NCI-H526 (cell line): Measurements from ENCODE around the gene CCDC177.

Source experiments
- DNase-seq, 2 experiments: peaks; one replicate each; lab custom pipeline; 2025; lab: John Stamatoyannopoulos, UW

Gene CCDC177

DNA sequence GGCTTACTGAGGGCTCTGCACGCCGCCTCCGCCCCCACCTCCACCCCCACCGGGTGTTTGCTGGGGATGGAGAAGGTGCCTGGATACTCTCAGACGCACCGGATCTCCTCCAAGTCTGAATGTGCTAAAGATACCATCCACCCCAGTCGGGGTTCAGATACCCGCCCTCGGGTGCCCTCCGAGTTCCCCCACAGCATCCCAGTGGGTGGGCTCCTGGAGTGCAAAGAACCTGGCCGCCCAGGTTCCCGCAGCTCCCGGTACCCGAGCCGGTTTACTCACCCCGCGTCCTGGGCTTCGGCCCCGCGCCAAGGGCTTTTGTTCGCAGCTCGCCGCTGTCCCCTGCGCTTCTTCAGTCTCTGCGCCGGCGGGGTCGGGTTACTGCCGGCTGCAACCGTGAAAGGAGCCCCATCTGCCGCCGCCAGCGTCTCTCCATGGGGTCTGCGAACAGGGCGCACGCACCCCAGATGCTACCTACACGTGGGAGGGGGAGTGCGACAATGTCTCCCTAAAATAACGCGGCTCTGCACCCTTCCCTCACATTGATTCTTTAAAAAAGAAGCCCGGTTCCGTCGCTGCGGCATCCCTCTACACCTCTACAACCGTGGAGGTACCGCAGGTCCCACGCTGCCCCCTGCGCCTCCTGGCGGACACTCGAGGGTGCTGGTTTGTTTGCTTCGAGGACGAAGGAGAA is at the start of gene CCDC177:
CCDC177 (minus strand) TSS at position 609 of the 691 bp plus-strand sequence. CDS start 1,249 bp downstream, outside the sequence.
- peak; percentile 78 to 89 for DNase-seq

DNA sequence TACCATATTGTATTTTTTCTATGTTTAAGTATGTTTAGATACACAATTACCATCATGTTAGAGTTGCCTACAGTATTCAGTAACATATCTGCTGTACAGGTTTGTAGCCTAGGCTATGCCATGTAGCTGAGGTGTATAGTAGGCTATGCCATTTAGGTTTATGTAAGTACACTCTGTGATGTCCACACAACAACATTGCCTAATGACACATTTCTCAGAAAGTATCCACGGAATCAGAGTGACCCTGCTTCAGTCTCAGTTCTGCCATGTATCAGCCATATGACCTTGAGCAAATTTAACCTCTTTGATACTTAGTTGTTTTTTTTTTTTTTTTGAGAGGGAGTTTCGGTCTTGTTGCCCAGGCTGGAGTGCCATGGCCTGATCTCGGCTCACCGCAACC is 49.5 kb upstream of the CCDC177 start:
- DNase-seq = no peak

DNA sequence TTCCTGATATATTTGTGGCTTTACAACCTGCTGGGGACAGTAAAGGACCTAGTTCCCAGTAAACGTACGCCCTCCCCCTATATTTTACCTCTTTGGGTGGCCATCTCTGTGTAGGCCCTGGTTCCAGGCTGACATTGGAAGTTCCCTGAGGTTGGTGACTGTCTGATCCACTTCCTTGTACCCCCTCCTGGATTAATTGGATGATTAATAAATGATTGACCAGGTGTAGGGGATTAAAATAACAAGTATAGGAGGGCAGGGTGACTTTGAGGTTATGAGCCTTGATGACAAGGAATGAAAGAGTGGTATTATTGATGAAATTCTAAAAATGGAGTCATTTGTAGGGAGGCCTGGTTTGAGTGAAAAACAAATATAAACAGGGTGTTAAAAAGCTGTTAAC is 46.3 kb upstream of the CCDC177 start:
- DNase-seq = no peak

DNA sequence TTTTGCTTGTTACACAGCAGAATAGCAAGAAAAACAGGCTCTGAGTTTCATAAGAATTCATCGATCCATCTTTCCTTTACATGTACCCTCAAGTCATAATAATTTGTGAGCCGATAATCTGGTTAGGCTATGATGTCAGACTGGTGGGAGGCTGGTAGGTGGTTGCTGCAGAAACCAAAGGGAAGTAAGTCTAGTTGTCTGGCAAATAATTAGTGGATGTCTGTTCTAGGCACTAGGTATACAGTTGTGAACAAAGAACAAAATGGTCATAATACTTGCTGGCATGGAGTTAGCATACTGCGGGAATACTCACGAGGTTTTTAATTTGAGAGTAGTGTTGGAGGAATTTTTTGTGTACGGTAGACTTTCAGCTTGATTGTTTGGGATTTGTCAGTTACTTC is 45.5 kb upstream of the CCDC177 start:
- DNase-seq = no peak

DNA sequence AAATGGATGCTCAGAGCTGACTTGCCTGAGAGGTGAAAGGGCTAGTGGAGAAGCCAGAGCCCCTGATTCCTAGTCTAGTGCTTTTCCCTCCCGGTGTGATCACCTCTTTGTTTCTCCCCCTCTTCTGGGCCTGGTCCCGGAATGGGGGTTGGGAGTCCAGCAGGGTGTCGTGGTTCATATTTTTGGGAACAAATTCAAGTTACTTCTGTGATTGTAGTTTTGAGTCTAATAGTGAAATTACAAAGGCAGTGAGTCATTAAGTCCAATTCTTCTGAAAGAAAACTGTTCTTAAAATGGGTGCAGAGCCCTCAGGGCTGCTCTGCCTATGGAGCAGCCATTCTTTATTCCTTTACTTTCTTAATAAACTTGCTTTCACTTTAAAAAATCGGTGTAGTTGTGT is 44.3 kb upstream of the CCDC177 start:
- DNase-seq = no peak

DNA sequence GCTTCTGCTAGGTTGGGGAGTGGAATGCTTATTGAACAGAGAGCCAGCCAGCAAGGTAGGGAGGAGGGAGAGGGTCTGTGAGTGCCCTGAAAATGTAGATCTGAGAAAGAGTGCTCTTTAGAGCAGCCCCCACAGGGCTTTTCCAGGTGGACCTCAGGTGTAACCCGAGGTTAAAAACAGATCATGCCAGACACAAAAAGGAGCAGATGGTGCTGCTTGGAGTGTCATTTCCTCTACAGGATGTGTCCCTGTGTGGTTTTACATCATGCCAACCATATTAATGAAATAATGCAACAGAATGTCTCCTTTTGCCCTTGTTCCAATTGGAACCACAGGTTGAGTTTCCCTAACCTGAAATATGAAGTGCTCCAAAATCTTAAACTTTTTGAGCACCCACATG is 43.1 kb upstream of the CCDC177 start:
- DNase-seq = no peak

DNA sequence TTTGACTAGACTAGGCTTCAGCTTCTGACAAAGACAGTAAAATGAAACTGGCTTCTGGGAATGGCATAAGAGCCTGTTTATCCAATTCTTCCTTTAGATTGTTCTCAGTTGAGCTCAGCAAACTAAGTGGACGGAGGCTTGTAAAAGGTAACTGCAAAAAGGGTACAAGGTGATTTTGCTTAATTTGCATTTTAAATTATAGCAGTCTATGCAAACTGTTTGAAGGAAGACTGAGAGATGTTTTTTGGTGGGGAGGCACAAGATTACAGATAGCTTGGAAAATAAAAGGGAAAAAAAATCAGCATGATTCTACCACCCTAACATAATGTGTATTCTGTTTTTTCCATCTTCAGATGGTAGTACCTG is 41.7 kb upstream of the CCDC177 start:
- peak; percentile 19 to 66 for DNase-seq

DNA sequence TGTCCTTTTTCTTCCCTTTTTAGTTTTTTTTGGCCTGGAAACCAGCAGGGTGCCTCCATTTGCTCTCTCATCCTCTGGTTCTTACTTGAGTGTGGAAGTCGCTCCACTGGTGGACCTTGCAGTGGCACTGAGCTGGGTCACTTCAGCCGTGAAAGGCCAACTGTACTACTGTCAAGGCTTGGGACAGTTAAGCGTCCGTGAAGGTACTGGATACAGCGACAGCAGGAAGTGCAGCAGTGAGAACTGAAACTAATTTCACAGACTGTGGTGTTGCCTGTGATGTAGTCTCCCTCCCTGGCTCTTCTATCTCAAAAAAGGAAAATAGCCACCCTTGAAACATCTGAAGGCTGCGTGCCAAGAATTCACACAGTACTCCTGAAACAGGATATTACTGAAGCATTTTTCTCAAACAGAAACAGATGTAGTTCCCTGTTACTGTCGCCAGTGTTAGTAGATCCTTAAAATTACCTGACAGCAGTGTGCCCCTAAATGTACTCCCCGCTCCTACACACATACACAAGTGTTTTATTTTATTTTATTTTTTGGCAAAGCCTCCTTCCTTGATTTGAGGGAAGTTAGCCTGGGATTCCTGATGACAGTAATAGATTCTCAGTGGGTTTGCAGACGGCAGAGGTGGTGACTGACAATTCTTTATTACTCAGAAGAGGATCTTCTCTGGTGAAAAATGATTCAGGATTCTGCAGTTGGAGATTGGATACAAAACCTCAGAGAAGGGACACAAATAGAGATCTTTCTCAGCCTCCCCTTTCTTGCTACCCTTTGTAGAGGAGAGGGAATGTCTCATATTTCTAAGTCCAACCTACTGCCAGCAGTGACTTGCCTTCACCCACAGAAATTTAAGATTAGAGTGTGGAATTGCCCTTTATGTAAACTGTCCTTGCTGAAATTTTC is 41.1 kb upstream of the CCDC177 start:
- peak in 1 of 2 experiments; percentile 34 for DNase-seq

DNA sequence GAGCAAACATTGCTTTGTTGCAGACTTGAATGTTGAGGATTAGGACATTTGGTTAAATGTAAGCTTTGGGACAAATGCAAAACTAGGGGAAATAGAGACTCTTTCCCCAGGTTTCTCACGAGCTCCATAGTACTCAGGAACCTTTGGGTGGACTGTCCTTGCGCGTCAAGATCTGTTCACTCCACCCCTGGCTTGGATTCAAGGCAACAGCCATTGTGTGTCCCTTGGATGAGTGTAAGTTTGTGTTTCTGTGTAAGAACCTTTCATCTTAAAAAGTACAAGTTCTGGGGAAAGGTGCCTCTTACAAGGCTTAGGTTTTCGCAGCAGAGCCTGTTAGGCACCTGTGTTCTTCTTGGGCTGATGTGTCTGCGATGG is 40.4 kb upstream of the CCDC177 start:
- no peak for DNase-seq

DNA sequence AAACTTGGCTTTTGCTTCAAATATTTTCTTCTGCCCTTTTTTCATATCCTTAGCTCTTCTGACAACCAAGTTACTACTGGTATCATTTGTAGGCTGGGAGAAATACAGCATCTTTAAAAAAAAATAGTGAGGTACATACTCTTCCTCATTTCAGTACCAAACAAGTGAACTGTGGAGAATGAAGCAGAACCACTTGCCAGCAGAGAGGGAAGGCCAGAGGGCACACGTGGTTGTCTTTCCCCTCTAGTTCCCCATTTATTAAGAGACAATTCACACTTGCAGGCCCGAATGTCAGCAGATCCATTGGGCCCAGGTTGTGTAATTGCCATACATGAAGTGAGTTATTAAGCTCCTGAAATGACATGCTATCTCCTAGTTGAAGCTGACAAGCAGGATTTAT is 39.9 kb upstream of the CCDC177 start:
- no peak for DNase-seq

DNA sequence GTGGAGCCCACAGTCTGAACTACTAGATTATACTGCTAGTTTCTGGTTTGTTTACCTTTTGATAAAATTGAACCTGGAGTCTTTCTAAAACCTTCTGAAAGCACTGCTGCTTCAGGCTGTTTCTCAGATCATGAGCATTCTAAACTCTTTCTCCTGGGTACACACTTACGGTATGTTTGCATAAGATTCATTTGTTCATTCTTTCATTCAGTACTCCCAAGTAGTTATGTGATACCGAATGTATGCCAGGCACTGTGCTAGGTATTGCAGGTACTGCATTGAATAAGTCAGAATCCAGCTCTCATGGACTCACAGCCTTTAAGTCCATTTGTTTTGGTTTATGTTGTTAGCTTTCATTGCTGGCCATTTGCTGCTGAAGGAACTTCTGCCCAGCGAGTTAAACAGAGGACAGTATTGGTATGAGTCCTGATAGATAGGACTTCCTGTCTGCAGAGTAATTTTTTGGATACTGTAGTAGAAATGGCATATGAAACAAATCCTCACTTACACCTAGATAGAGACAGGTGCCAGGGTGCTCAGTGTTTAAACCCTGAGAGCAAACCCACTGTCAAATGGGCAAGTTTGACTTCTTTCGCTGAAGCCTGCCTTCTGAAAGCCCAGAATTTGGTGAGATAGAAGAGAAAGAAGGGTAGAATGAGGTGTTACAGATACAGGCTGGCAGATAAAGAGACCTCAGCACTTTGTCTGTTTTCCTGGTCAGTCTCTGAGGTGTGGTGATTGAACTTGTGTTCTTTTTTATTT is 38.8 kb upstream of the CCDC177 start:
- DNase-seq = no peak

DNA sequence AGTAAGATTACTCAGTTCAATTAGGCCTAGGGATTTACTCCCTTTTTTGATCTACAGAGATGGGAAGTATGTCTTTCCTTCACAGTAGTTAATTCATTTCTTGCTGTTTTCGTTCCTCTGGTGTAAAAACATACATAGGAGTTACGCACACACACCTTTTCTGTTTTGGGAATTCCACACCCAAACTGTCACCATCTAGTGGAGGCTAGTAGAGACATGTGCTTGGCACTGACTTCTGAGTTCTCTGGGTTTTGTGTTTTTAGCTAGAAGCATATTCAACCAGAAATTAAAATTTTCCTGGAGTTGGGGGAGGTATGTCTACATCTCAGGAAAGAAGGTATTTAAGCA is 38.1 kb upstream of the CCDC177 start:
- peak in 1 of 2 experiments; percentile 41 for DNase-seq

DNA sequence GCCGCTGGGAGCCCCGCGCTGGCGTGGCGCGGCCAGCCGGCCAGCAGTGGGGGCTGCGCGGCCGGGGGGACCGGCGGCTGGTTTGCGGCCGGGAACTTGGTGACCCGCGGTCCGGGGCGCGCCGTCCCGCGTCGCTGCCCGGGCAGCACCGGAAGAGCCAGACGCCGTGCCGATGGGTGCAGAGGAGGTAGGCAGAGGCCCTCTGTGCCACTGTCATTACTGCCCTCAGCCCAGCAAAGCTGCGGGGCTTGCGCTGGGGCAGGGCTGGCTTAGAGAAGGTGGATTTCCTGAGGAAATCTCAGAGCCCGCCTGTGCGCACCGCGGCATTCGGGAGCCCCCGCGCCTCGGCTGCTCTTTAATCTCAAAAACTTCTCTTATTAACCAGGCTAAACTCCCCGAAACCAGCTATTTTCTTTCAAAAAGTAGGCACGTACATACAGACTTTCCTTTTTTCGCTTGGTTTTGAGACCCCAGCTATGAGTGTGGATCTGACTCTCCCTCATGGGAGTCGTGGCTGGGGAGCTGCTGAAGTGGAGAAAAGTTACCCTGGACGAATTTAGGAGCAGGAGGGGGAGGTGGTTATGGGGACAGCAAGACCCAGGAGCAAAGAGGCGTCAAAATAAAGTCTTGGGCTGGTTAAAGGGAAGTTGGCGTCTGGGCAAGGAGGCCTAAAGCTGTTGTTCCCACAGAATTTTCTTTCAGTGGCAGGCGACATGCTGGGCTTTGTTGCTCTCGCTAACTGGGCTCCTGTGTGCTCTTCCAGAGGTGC is 37.5 kb upstream of the CCDC177 start:
- peak in 1 of 2 experiments; percentile 70 for DNase-seq

DNA sequence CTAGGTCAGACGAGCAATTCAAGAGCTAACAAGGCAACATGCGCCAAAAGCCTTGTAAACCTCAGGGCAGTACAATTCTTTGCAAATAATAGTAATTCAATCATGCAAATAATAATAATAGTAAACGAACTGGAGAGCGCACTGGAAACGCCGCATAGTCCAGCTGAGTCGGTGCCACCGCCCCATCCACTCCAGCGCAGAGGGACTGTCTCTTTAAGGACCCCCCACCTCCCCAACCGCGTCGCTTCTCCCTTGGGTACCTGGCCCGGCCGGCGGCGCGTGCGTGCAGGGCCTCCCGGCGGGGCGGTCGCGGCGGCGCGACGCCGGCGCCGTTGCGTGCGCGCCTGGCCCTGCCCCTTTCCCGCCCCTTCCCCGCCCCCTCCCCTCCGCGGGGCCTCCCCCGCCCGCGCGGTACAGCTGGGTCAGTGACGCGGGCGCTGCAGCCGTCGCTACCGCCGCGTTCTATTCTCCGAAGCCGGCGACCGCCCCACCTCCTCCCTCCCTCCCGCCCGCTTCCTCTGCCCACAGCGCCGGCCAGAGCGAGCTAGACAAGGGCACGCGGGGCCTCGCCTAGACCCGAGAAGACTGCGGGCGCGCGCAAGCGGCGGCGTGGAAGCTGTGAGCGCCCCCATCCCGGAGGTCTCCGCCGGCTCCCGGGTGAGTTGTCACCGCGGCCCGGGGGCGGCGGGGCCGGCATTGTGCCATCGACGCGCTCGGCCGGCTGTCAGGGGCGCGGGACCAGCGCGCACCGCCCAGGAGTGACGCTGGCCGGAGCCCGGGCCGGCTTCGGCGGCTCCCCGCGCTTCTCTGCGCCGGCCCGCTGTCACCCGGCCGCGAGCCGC is 36.7 kb upstream of the CCDC177 start, which contains the start of gene SUSD6:
SUSD6 (plus strand) TSS at position 425 of the 842 bp plus-strand sequence. CDS start 46,997 bp downstream, outside the sequence.
- peak; percentile 75 to 97 for DNase-seq

DNA sequence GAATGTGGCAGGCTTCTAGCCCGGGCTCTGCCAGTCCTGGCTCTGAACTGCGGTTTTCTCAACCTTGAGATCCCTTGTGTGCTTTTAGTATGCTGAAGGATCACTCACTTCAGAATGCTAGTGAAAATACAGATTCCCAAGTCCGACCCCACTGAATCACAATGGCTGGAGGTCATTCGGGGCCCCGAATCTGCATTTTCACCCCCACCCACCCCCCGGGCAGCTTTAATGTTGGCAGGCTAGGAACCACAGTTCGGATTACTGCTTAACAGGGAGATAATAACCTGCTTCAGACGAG is 36.2 kb upstream of the CCDC177 start:
- no peak for DNase-seq

DNA sequence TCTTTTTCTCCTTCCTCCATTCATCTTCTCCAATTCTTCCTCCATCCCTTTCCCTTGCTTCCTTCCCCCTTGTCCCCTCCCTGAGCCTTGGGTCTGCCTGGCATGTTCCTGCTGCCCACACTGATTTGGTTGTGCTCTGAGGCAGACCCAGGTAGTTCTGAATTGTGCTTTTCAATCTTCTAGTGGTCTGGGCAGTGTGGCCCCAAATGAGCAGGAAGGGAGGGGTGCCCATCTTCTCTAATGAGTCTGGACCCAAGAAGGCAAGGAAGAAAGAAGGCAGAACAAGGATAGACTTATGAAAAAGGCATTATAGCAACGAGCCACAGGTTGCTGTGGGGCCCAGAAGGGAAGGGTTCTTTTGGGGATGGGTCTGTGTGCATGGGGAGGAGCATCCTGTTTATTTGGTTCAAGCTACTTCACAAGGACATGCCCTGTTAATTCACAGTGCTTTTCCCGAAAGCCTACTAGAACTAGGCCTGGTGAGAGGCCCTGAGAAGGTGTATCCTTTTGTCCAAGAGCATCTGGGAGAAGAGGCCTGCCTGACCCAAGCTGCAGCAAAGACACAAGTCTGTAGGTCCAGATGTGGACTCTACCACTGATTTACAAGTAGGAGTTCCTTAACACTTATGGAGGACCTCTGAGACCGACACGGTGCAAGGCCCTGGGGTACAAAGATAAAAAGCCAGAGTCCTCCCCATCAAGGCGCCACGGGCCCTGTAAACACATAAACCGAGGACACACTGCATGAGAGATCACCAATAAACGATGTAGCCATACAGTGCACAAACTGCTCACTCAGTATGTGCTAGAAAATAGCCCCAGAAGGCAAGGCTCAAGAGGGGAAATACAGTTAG is 35.6 kb upstream of the CCDC177 start:
- DNase-seq = peak in 1 of 2 experiments; percentile 37

DNA sequence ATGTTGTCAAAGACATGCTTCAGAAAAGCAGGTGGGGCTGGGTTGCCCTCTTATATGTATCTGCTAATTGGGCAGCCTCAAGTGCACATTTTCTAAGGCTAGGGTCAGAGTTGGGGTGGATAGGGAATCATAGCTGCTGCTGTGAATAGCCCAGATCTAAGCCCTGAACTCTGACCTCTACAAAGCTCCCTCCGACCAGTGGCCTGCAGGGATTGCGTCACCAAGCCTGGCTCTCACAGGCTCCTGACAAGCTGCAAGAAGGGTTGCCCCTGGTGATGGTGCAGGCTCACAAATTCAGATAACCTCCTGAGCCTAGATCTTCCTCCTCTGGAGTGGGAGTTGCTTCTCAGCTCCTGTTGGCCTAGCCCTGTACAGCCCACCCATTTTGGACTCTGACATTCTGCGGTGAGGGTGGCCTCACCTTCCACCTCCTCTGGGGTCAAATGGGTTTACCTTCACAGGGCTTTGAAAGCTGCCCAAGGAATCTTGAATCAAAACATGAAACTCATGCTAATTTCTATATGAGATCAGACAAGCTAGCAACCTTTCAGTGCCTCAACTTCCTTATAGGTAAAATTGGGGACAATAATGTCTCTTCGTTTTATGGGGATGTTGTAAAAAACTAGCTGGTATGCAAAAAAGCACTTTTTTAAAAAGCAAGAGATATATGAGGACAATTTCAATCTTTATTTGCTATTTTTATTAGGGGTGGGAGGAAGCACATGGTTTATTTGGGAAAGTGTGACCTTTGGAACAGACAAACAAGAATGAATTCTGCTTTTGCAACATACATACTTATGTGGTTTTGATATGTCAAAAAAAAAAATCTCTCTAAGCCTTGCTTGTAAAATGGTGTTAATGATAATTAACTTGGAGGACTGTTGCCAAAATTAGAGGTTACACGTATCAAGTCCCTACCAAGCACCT is 31.9 kb upstream of the CCDC177 start:
- no peak for DNase-seq

DNA sequence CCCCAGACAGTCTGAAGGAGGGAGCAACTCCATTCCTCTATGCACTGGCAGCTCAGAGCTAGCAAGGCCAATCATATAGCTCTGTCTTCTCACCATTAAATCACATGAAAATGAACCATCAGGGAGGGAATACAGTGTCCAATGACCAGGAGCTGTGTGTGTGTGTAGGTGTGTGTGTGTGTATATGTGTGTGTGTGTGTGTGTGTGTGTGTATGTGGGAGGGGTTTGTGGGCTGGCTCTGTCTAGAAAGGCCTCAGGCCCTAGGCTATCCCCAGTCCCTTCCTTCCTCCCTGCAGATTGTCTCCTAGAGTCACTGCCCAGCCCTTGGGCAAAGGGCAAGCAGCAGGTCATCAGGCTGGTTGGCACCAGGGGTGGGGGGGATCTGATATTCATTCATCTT is 31.1 kb upstream of the CCDC177 start:
- DNase-seq = no peak

DNA sequence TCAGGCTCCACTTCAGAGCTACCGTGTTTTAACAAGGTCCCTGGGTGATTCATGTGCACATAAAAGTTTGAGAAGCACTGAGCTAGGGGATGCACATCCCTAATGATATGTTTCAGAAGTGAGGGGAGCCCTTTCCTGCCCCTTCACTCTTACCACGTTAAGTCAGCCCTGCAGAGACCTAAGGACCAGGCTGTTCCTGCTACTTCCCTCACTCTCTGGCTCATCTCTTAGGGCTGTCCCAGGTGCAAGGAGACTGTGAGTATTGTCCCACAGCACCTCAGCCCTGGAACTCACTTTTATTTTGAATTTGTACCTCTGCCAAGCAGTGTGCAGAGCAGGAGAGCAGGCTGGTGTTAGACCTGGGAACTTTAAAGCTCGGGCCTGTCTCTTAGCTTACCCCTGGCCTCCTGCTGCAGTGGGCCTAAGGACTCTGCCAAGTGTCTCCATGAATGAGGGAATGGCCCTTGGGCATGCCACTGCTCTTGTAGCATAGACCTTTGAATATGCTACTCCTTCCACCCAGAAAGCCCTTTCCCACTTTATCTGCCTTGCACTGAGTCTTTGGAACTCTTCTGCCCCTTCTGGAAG is 25.7 kb upstream of the CCDC177 start:
- DNase-seq = no peak
